ENCODE measurements around the gene PGA4. TPM values are rescaled to one million over a fixed set of nuclear protein-coding genes. Genes with fewer than 3 reads are reported as not detected.

The PGA4 gene
- total RNA-seq, 1 donor from 2014 or later = not detected

GRCh38 chr11:61279934-61280659, 58.0 kb downstream of the PGA4 start:
- DNase-seq (ENCODE audit: low read depth in 2 of 2) = no peak

DNA sequence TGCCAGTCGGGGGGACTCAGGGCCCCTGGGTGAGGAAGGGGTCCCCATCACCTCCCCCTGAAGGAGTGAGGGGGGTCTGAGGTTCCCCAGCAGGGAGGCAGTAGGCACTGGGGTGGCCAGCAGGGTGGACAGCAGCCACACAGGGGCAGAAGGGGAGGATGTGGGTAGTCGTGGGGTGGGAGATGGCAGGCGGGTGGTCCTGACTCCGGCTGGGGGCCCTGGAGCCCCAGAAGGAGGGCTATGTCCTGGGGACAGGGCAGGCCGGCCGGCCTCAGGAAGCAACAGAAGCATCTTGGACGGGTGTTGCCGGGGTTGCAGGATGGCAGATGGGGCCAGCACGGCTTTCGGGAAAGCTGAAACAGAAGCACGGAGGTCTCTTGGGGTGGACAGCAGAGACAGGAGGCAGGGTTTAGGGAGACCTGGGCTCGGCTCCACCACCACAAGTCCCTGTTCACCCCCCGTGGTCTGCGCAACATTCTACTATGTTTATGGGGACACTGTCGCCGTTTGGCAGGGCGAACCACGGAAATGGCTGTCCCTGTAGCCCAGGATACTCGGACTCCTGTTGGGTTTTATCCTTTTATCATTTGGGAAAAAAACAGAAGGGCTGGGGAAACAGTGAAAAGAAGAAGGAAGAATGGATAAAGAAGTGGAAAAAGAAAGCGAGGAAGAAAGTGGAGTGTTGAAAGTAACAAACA, 58.9 kb downstream of the PGA4 start:
- no peak for DNase-seq (ENCODE audit: low read depth in 2 of 2)

Other genes with a start within 250 kb of the PGA4 start
- gene CD5, start 119.9 kb upstream of the PGA4 start, total RNA-seq = not detected in 2 replicates
- gene VPS37C, start 60.9 kb upstream of the PGA4 start, total RNA-seq = 4.4 and 6.2 TPM in 2 replicates
- not detected in 2 replicates for gene PGA3, start 18.8 kb upstream of the PGA4 start, total RNA-seq
- gene PGA5, start 18.8 kb downstream of the PGA4 start, total RNA-seq = not detected in 2 replicates
- 0.60 and 2.2 TPM in 2 replicates for gene VWCE, start 73.0 kb downstream of the PGA4 start, total RNA-seq
- 234 and 238 TPM in 2 replicates for gene DDB1, start 110.8 kb downstream of the PGA4 start, total RNA-seq
- 10.0 and 14.5 TPM in 2 replicates for gene TKFC, start 110.9 kb downstream of the PGA4 start, total RNA-seq
- gene CYB561A3, start 139.5 kb downstream of the PGA4 start, total RNA-seq = 38.1 and 76.4 TPM in 2 replicates
- gene TMEM138, start 140.0 kb downstream of the PGA4 start, total RNA-seq = 8.5 and 16.5 TPM in 2 replicates
- 7.6 and 11.9 TPM in 2 replicates for gene TMEM216, start 170.2 kb downstream of the PGA4 start, total RNA-seq
- gene CPSF7, start 207.6 kb downstream of the PGA4 start, total RNA-seq = 8.7 and 10.3 TPM in 2 replicates
- gene SDHAF2, start 207.8 kb downstream of the PGA4 start, total RNA-seq = 38.1 and 68.8 TPM in 2 replicates